Testis (tissue), 2 donors: ENCODE data around the gene SUGP2.

Experiments used
- POLR2A ChIP-seq: fragments of 450-650 bp; IDR thresholded peaks from one replicate; pipeline ENCODE4 v1.6.1; 2017; ENCODE audit warnings: antibody characterized with exemption, mild to moderate bottlenecking, moderate library complexity
- TF ChIP-seq, protein P1 (sequence below), 3 experiments: fragments of 450-650 bp in 2 of 3; fragments of 200-600 bp in 1 of 3; sonication (generic) in 1 of 3; IDR thresholded peaks; one replicate each; pipeline ENCODE4 v1.5.1; 2016 to 2019; ENCODE audit warnings: antibody characterized with exemption in 3 of 3, mild to moderate bottlenecking in 2 of 3, moderate library complexity in 1 of 3

DNA sequence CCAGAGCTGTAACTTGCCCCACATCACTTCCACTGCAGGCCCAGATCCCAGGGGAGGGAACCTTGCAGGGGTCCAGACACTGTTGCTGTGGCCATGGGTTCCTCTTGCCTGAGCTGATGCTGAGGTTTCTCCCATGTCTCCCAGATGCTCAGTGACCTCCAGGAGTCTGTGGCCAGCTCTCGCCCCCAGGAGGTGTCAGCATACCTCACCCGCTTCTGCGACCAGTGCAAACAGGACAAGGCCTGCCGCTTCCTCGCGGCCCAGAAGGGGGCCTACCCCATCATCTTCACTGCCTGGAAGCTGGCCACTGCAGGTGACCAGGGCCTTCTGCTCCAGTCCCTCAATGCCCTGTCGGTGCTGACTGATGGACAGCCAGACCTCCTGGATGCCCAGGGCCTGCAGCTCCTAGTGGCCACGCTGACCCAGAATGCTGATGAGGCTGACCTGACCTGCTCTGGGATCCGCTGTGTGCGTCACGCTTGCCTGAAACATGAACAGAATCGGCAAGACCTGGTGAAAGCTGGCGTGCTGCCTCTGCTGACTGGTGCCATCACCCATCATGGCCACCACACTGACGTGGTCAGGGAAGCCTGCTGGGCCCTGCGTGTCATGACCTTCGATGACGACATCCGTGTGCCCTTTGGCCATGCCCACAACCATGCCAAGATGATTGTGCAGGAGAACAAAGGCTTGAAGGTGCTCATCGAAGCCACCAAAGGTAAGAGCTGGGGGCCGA lies 18.3 kb upstream of the SUGP2 start:
- TF ChIP-seq, protein P1, sequence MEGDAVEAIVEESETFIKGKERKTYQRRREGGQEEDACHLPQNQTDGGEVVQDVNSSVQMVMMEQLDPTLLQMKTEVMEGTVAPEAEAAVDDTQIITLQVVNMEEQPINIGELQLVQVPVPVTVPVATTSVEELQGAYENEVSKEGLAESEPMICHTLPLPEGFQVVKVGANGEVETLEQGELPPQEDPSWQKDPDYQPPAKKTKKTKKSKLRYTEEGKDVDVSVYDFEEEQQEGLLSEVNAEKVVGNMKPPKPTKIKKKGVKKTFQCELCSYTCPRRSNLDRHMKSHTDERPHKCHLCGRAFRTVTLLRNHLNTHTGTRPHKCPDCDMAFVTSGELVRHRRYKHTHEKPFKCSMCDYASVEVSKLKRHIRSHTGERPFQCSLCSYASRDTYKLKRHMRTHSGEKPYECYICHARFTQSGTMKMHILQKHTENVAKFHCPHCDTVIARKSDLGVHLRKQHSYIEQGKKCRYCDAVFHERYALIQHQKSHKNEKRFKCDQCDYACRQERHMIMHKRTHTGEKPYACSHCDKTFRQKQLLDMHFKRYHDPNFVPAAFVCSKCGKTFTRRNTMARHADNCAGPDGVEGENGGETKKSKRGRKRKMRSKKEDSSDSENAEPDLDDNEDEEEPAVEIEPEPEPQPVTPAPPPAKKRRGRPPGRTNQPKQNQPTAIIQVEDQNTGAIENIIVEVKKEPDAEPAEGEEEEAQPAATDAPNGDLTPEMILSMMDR (IDR thresholded peaks at IDR 0.05) = no peak
- no peak for TF ChIP-seq POLR2A
